Activated B cell treated with CpG ODN at 0.5 μM for 24 hours (primary cell): ENCODE measurements around the gene HDAC9. TPM values are rescaled to one million over a fixed set of nuclear protein-coding genes. Genes with fewer than 3 reads are reported as not detected.

Experiments
- ATAC-seq: fragments of 200-7000 bp; cut with Tn5 transposase; one replicate; pipeline ENCODE4 v1.10.0; 2021; ENCODE audit warnings: low read depth, mild to moderate bottlenecking, moderate library complexity
- CTCF ChIA-PET: fragments of 350-600 bp; sonication (Branson Sonifier 250); formaldehyde crosslinking; loops from one replicate; lab custom pipeline; 2021; ENCODE audit warnings: antibody characterized with exemption; lab: Charles Lee
- POLR2A ChIA-PET: fragments of 350-600 bp; sonication (Branson Sonifier 250); formaldehyde crosslinking; loops from one replicate; lab custom pipeline; 2021; ENCODE audit warnings: antibody characterized with exemption; lab: Charles Lee
- DNase-seq: peaks from one replicate; pipeline ENCODE4 v3.0.0; 2022
- H3K27ac Mint-ChIP-seq: one replicate; pipeline ENCODE4 v1.8.0; 2020; ENCODE audit warnings: mixed read lengths
- H3K27me3 Mint-ChIP-seq: one replicate; pipeline ENCODE4 v1.8.0; 2021; ENCODE audit warnings: mixed read lengths
- H3K36me3 Mint-ChIP-seq: one replicate; pipeline ENCODE4 v1.8.0; 2021; ENCODE audit warnings: low read depth, mixed read lengths
- H3K4me1 Mint-ChIP-seq: one replicate; pipeline ENCODE4 v1.8.0; 2021; ENCODE audit warnings: mixed read lengths
- H3K4me3 Mint-ChIP-seq: one replicate; pipeline ENCODE4 v1.8.0; 2020; ENCODE audit warnings: mild to moderate bottlenecking, mixed read lengths
- H3K9me3 Mint-ChIP-seq: one replicate; pipeline ENCODE4 v1.8.0; 2020; ENCODE audit warnings: mixed read lengths
- CTCF ChIP-seq: fragments of 200-600 bp; IDR thresholded peaks from one replicate; pipeline ENCODE4 v1.8.0; 2022; ENCODE audit warnings: antibody characterized with exemption, mild to moderate bottlenecking
- intact Hi-C: fragments of 100-400 bp; cut with micrococcal nuclease; formaldehyde crosslinking; loops from one replicate; pipeline ENCODE4 v1.15.1; 2024
- total RNA-seq: library from RNA; stranded (reverse); gene quantifications from 2 replicates; pipeline ENCODE4 v1.2.3, GENCODE V29; 2022

Gene HDAC9
- total RNA-seq, 1 donor from 2014 or later: 149 TPM

GRCh38 chr7:18798088-18798906 is 302.7 kb downstream of the HDAC9 start:
- Mint-ChIP-seq H3K27me3 (no peaks in the 10 kb centered on the region), H3K27ac (no peak overlapping the region), H3K4me3 (no peak overlapping the region), H3K9me3 (no peaks in the 10 kb centered on the region), H3K4me1 (no peaks in the 10 kb centered on the region), H3K36me3 (no peaks in the 10 kb centered on the region)
- no peak for DNase-seq
- no peak for ATAC-seq
- POLR2A ChIA-PET: no interaction called here
- no peak for TF ChIP-seq CTCF
- intact Hi-C loops: no loop called here
- CTCF ChIA-PET: no interaction called here

GRCh38 chr7:18799899-18800298 is 304.4 kb downstream of the HDAC9 start:
- ChIA-PET POLR2A (no interaction called here), CTCF (no interaction called here)

GRCh38 chr7:18803923-18804322 is 308.4 kb downstream of the HDAC9 start:
- intact Hi-C loops: no loop called here
- H3K27me3 Mint-ChIP-seq: no peaks in the 10 kb centered on the region
- H3K36me3 Mint-ChIP-seq: no peaks in the 10 kb centered on the region
- H3K4me1 Mint-ChIP-seq: no peaks in the 10 kb centered on the region
- POLR2A ChIA-PET: no interaction called here
- CTCF ChIA-PET: no interaction called here
- peaks cover 2% of the 10 kb centered on the region for H3K9me3 Mint-ChIP-seq
- no peak for TF ChIP-seq CTCF
- H3K4me3 Mint-ChIP-seq: no peak overlapping the region
- DNase-seq: no peak
- H3K27ac Mint-ChIP-seq: no peak overlapping the region
- no peak for ATAC-seq

More at GRCh38 chr7:18799899-18800298, 304.4 kb downstream of the HDAC9 start:
- Mint-ChIP-seq H3K4me3 (no peak overlapping the region), H3K4me1 (no peaks in the 10 kb centered on the region), H3K27ac (no peak overlapping the region), H3K27me3 (no peaks in the 10 kb centered on the region), H3K36me3 (no peaks in the 10 kb centered on the region), H3K9me3 (no peaks in the 10 kb centered on the region)
- ATAC-seq (no peak), DNase-seq (no peak)
- TF ChIP-seq CTCF: no peak
- intact Hi-C loops: no loop called here

GRCh38 chr7:18806177-18806576 is 310.6 kb downstream of the HDAC9 start:
- TF ChIP-seq CTCF: no peak
- DNase-seq (no peak), ATAC-seq (no peak)
- H3K9me3 Mint-ChIP-seq: peaks cover 2% of the 10 kb centered on the region
- no peak overlapping the region for H3K4me3 Mint-ChIP-seq
- ChIA-PET CTCF (no interaction called here), POLR2A (no interaction called here)
- no peaks in the 10 kb centered on the region for H3K4me1 Mint-ChIP-seq
- H3K27me3 Mint-ChIP-seq: no peaks in the 10 kb centered on the region
- no peaks in the 10 kb centered on the region for H3K36me3 Mint-ChIP-seq
- H3K27ac Mint-ChIP-seq: no peak overlapping the region
- intact Hi-C loops: no loop called here

- no peak for TF ChIP-seq CTCF
- H3K4me1 Mint-ChIP-seq: no peaks in the 10 kb centered on the region
- H3K27ac Mint-ChIP-seq: no peak overlapping the region
- H3K9me3 Mint-ChIP-seq: peaks cover 8% of the 10 kb centered on the region
- no peak for DNase-seq
- peaks cover 3% of the 10 kb centered on the region for H3K36me3 Mint-ChIP-seq
- intact Hi-C loops: no loop called here
- ATAC-seq: no peak
- ChIA-PET POLR2A (no interaction called here), CTCF (no interaction called here)
- no peaks in the 10 kb centered on the region for H3K27me3 Mint-ChIP-seq
- no peak overlapping the region for H3K4me3 Mint-ChIP-seq
These were observed 312.5 kb downstream of the HDAC9 start for GRCh38 chr7:18808026-18808425.
